Astrocyte of the spinal cord (primary cell): ENCODE results near the gene CTPS1.

Source experiments
- DNase-seq: peaks from one replicate; pipeline ENCODE4 v3.0.0; 2011; ENCODE audit warnings: low read depth, low spot score
- H3K4me3 ChIP-seq: 2 replicates; pipeline ENCODE4 v1.5.1; 2011; ENCODE audit warnings: low read depth, mild to moderate bottlenecking, low read length, moderate library complexity
- CTCF ChIP-seq: IDR thresholded peaks from 2 replicates; pipeline ENCODE4 v1.5.1; 2012; ENCODE audit warnings: low read depth, mild to moderate bottlenecking, low read length, inconsistent platforms
- in situ Hi-C: cut with HindIII; loops from 2 replicates; pipeline ENCODE4 v1.10.0; 2017; ENCODE audit warnings: low sequenced_read_pairs

The CTPS1 gene

DNA sequence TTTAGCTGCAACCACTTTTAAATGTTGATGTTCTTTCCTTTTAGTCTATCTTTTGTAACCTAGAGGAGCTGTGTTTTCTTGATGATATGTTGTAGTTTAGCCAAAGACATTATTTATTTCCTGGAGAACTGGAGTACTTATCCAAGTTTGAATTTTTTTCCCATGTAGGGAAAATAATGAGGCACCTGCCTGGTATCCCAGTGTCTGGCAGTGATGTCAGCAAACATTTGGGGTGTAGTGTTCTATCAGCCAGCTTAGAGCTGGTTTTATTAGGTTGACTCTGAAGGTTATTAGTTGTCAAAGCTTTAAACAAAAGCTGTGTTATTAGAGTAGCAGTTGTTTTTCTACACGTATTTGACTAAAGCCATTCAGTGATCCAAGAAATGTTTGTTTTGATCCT lies 3.2 kb downstream of the CTPS1 start:
- TF ChIP-seq CTCF = no peak
- in situ Hi-C loops = no loop called here
- H3K4me3 ChIP-seq = no peak overlapping the region
- DNase-seq = no peak

DNA sequence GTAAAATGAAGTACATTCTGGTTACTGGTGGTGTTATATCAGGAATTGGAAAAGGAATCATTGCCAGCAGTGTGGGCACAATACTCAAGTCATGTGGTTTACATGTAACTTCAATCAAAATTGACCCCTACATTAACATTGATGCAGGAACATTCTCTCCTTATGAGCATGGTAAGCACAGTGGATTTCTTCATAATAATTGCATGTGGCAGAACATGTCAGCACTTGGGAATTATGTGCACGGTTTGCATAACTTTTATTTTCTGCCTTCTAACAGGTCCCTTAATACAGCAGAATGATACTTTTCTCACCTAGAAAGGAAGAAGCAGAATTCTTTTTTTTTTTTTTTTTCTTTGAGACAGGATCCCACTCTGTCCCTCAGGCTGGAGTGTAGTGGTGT lies 3.8 kb downstream of the CTPS1 start:
- no peak for DNase-seq
- H3K4me3 ChIP-seq = no peak overlapping the region
- no peak for TF ChIP-seq CTCF
- in situ Hi-C loops = no loop called here

- TF ChIP-seq CTCF = no peak
- in situ Hi-C loops = no loop called here
These were observed 4.6 kb downstream of the CTPS1 start for GRCh38 chr1:40984066-40984465.

DNA sequence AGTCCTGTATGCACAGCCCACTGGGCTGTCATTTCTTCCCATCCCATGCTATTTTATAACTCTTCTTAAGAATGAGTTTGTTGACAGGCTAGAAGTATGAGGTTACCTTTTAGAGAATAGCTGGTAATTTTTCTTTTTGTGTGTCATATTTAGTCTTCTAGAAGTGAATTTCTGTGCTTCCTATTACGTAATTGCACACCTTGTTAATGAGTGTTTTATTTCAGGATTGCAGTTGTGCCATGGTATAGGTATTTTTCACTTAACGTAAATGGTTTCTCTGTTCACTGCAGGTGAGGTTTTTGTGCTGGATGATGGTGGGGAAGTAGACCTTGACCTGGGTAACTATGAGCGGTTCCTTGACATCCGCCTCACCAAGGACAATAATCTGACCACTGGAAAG lies 5.0 kb downstream of the CTPS1 start:
- no peak for DNase-seq
- in situ Hi-C loops = no loop called here
- no peak overlapping the region for H3K4me3 ChIP-seq
- TF ChIP-seq CTCF = no peak

More at GRCh38 chr1:40984066-40984465, 4.6 kb downstream of the CTPS1 start:
- peak; percentile 42 for DNase-seq
- no peak overlapping the region for H3K4me3 ChIP-seq

GRCh38 chr1:40985161-40985560 lies 5.7 kb downstream of the CTPS1 start:
- no peak for DNase-seq
- in situ Hi-C loops = no loop called here
- H3K4me3 ChIP-seq = no peak overlapping the region
- TF ChIP-seq CTCF = no peak

GRCh38 chr1:40985875-40986274 lies 6.4 kb downstream of the CTPS1 start:
- no peak for TF ChIP-seq CTCF
- in situ Hi-C loops = no loop called here
- no peak overlapping the region for H3K4me3 ChIP-seq
- no peak for DNase-seq

DNA sequence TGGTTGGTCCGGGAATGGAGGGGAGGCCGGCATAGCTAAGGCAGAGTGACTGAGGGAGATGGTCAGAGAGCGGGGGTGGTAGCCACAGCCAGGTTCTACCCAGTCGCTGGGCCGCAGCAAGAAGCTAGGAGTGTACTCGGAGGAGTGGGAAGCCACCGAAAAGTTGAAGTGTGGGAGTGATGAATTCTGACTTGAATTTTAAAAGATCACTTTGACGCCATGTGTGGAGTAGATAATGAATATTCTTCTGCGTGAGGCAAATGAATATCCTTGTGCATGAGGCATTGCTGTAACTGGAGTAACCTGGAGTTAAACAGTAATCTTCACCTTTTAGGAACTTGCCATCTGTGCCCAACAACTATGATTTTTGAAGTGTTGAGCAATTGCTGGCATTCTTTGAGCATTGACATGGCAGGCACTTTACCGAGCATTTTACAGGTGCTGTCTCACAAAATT lies 6.9 kb downstream of the CTPS1 start:
- in situ Hi-C loops = no loop called here
- H3K4me3 ChIP-seq = no peak overlapping the region

More for the DNA sequence above, 6.9 kb downstream of the CTPS1 start:
- no peak for TF ChIP-seq CTCF
- no peak for DNase-seq
